C4-2B (cell line): Measurements from ENCODE around the gene CNPY4.

ENCODE experiments used
- CTCF ChIP-seq: fragments of 450-650 bp; conservative IDR thresholded peaks from 2 replicates; pipeline ENCODE4 v1.5.1; 2017; ENCODE audit warnings: mild to moderate bottlenecking
- ZFX ChIP-seq: fragments of 450-650 bp; IDR thresholded peaks from 2 replicates; pipeline ENCODE4 v1.6.1; 2017

GRCh38 chr7:100157069-100157333 is 37.6 kb downstream of the CNPY4 start:
- TF ChIP-seq CTCF (no peak), ZFX (no peak)
